ENCODE measurements around the gene TPBG.
"Not testable (repeated sequence)": the region's sequence is repeated elsewhere in the genome, so short reads cannot be mapped to it uniquely, and the experiment has no call there.

Gene TPBG

DNA sequence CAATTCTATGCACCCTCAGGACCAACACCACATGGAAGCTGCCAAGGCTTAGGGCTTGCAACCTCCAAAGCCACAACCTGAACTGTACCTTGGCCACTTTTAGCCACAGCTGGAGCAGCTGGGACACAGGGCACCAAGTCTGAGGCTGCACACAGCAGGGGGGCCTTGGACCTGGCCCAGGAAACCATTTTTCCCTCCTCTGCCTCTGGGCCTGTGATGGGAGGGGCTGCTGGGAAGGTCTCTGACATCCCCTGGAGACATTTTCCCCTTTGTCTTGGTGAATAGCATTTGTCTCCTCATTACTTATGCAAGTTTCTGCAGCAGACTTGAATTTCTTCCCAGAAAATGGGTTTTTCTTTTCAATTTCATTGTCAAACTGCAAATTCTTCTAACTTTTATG is 13.0 kb downstream of the TPBG start:
- no peak for DNase-seq (ENCODE audit: low read depth)

DNA sequence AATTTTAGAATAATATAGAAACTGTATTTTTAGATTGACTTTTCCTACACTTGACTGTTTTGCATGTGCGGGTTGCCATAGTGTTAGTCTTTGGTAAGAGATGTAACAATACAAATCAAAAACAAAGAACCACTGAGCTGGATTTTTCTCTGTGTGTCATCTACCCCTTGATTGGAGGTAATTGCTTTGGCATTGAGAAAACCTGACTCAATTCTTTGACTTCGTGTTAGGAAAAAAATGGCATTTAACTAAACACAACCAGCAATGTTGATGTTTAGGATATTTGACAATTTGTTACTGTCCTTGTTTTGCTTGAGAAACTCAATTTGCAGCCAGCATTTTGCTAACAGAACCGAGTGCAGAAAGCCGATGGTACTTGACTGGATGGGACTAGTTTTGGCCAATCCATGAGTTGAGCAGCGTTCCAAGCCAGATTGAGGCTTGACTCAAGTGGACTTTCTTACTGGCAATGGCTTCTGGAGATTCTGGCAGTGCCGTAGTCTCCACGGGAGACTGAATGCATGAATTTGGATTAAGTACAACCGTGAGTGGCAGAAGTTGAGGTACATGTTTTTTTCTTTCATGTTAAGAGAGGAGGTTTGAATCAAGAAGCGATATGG is 17.1 kb downstream of the TPBG start:
- no peak for DNase-seq (ENCODE audit: low read depth)

DNA sequence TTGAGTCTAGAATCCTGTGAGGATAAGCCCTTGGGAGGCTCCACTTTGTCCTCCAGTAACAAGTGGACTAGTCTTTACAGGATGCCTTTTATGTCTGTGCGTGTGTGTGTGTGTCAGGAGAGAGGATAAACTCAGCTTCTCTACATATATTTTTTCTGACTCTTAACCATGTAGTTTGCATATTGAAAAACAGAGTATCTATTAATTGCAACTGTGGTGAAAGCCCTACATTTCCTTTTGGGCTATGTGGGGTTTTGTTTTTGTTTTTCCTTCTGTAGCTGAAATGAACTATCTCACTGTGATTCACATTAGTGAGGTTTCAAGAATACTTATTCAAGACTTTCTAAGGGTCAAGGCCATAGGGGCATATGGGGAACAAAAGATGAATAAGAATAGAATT is 17.7 kb downstream of the TPBG start:
- no peak for DNase-seq (ENCODE audit: low read depth)

DNA sequence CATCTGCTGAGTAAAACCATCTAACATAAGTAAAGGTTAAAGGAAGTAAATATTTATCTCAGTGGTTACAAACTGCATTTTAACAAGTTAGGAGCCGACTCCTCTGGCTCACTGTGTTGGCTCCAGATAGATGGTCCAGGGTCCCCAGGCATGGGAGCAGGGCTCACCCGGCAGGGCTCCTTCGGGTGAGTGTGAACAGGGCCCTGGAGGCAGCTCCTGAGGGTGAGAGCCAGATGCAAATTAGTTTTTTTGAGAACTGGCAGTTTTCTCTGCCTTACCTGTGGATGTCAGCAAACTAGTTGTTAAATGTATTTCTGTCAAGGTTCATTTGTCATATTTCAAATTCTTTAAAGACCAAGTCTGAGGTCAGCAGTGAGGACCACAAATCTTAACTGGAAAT is 21.5 kb downstream of the TPBG start:
- DNase-seq (ENCODE audit: low read depth), result no peak

DNA sequence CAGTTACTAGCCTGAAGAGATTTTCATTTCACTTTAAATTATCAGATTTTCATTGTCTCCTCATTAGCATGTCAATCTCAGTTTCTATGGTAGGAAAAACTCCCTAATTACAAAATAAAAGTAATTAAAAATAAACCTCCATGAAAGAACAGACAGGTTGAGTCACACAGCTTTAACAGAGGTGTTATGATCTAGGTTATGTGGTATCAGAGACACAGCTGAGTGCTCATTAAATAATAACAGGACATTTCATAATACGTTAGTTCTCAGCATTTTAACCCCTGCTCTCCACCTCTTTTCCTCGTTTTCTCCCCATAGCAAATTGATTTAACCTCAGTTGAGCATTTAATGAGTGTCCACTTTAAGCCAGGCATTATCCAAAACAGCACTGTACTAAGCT is 21.9 kb downstream of the TPBG start:
- DNase-seq (ENCODE audit: low read depth), result no peak

DNA sequence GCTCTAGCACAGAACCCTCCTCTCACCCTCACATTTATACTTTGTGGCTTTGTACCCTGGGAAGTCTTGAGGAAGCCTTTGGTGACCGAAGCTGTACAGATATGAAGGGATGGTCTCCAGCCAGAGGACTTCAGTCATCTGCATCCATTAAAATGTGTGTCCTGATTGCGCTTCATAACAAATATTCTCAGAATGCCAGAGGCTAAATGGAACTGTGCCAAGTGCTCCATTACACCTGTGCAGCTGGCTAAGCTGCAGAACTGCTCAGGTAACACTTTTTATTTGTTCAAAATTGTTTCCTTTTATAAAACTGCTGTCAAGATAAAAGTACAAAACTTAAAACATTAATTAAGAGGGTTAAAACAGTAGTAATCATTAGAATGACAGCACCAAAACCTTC is 22.3 kb downstream of the TPBG start:
- DNase-seq (ENCODE audit: low read depth), result no peak

DNA sequence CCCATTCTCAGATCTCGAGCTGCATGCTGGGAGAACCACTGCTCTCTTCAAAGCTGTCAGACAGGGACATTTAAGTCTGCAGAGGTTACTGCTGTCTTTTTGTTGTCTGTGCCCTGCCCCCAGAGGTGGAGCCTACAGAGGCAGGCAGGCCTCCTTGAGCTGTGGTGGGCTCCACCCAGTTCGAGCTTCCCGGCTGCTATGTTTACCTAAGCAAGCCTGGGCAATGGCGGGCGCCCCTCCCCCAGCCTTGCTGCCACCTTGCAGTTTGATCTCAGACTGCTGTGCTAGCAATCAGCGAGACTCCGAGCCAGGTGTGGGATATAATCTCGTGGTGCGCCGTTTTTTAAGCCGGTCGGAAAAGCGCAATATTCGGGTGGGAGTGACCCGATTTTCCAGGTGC is 31.2 kb downstream of the TPBG start:
- not testable (repeated sequence) for DNase-seq (ENCODE audit: low read depth)

DNA sequence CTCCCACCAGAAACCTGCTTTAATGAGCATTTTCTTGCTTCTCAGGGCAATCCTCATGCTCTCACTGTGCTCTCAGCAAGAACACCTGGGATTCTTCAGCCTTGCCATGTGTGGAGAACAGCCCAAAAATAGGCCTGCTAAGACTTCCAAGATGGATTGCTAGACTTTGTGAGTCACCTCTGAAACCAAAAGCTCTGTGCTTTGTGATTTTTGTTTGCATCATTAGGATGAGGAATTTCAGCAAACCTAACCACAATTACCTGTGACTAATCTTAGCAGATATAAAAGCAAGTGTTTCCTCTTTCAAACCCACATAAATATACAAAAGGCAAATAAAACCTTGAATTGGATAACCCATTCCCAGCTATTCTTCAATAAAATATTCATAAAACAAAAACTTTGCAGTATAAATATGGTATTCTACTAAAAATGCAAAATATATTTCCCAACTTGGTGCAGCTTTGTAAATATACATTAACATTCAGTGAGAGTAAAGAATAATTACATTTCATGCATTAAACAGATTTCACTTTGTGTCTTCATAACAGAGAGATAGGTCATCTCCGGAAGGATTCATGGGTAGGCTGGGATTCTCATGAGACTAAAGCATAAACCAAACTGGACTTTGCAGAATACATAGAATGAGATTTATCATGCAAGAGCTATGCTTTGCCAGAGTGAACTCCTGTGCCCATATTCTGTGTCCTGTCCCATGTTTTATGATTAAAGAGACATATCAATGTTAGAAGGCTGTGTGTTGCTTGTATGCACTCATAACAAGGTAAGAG is 33.5 kb downstream of the TPBG start:
- DNase-seq (ENCODE audit: low read depth), result no peak

DNA sequence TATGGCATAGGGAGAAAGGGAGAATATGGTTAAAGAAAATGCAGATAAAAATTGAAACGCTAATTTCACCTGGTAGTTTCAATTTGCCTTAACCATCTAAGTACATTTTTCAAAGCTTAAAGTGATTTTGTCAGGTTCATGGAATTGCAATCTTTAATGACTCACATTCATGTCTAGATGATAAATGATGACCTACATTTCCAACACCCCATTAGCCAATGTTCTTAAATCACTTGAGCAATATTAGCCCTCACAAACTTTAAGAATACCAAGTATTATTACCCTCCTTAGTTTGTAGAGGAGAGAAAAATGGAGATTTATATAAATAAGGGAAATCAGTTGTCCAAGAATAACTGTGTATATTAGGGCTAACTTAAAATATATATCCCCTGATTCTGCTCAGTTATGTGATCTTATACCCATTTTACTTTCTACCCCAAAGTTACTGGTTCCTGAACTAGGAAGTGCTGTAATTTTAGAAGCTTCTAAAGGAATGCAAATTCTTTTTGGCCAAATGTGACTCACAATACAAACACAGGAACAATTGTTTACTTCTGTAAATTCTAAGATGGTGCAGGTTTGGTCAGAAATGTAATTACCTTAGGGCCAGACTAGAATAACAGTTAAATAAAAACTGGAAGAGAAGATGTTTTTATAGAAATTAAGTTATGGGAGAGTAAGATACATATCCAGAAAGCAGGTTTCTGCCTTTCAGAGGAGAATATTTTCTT is 34.5 kb downstream of the TPBG start:
- no peak for DNase-seq (ENCODE audit: low read depth)

DNA sequence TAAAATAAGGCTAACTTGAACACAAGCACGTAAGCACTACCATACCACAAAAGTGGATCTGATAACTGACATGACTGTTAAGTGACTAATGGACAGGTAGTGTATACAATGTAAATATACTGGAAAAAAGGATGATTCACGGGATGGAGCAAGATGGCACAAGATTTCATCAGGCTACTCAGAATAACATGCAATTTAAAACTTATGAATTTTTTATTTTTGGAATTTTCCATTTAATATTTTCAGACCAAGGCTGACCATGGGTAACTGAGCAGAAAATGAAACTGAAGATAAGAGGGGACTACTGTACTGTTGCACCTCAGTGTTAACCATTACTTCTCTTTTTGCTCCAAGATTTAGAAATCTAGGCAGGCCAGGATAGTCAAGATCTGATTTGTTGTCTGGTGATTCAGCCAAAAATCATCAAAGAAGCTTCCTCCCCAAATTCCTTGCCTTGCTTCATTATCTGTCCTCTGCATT is 45.4 kb downstream of the TPBG start:
- DNase-seq (ENCODE audit: low read depth), result no peak

DNA sequence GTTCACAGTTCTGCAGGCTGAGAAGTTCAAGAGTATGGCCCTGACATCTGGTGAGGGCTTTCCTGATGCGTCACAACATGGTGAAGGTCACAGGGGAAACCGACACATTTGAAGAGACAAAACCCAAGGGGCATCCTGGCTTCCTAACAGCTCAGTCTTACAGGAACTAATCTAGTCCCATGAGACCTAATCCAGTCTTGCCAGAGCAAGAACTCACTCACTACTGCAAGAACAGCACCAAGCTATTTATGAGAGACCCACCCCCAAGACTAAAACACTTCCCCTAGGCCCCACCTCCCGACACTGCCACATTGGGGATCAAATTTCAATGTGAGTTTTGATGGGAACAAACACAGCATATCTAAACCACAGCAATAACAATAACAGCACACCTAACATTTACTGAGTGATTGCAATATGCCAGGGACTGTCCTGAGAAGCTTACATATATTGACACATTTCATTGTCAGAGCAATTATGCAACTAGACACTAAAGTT is 46.6 kb downstream of the TPBG start:
- DNase-seq (ENCODE audit: low read depth), result no peak

DNA sequence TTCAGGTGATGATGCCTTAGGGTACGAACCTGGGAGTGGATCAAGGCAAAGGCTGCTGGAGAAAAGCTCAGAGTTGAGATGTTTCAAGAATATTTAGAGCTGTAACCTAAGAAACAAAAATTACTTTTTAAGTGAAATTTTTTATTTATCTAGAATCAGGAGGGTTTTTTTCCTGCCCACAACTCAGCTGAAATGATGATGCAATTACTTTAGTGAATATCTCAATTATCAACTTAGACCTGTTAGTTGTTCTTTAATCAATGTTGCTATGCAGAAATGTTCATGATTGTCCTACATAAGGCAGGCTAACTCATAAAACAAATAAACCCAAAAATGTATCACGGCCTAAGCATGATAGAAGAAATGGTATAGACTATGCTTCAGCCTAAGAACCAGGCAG is 50.3 kb downstream of the TPBG start:
- DNase-seq (ENCODE audit: low read depth), result no peak

DNA sequence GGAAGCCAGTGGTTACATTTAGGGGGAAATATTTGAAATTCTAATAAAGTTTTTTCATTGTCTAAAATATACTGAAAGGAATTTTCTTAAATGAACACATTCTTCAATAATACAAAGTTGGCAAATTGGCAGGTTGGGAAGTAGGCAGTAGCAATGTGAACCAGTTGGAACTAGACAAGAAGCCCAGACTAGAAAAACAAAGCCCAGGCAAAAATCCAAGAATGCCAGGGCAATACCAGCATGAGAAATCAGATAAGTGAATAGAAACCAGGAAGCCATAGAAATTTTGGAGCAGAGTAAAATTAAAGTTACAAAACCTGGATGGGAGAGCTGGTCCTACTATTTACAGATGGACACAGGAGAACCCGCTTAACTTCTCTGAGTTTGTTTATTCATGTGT is 52.2 kb downstream of the TPBG start:
- DNase-seq (ENCODE audit: low read depth), result no peak

DNA sequence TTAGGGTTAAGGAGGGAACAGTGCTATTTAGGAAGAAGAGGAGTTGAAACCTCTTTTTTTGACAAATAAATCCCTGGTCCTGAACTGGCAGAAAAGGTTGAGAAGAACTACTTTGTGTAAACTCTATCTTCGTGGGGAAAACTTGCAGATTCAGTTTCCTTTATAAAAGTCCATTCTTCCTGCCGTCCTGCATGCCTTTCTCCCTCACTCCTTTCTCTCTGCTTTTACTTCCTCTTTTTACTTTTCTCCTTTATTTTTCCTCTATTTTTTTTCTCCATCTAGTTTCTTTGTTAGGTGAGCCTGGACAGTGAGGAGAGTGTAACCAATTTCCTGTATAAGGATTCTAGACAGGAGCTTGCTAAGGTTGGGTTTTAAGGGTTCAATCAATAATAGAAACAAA is 52.7 kb downstream of the TPBG start:
- DNase-seq (ENCODE audit: low read depth), result no peak
